GM19025 (cell line): ENCODE results near the gene EEF1AKMT2.

Experiments used
- ATAC-seq: cut with Tn5 transposase; IDR thresholded peaks from one replicate; pipeline ENCODE4 v1.9.1; 2021; ENCODE audit warnings: mild to moderate bottlenecking, low read depth, moderate library complexity; ENCODE audit not compliant: unreplicated experiment

The EEF1AKMT2 gene

DNA sequence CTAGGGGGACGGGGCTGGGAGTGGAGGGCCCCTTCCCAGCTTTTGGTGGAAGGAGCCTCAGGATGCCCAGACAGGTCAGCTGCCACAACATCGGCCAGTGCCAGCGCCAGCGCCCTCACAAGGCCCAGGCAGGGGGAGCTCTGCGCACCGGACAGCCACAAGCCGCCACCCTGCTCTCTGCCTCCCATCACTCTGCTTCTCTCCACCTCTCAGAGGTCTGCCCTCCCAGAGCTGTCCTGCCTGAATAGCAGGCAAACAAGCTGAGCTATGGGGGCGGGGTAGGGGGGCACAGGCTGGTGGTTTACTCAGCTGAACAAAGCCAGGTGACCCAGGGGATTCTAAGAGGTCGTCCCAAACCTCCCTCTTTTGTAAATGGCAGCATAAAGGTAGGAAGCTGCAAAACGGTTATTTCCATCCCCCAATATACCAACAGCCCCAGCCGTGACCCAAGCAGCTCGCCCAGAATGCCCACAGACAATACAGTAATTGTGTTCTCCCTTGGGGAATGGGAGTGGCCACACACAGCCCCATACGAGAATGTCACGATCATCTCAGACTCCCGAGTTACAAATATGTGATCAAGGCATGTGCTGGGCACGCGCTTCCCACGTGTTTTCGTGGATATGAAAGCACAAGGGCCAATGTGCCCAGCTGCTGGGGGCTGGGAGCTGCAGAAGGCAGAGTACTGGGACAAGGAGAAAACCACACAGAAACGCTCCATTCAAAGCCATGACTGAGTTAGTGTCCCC lies 67.2 kb downstream of the EEF1AKMT2 start:
- no peak for ATAC-seq

DNA sequence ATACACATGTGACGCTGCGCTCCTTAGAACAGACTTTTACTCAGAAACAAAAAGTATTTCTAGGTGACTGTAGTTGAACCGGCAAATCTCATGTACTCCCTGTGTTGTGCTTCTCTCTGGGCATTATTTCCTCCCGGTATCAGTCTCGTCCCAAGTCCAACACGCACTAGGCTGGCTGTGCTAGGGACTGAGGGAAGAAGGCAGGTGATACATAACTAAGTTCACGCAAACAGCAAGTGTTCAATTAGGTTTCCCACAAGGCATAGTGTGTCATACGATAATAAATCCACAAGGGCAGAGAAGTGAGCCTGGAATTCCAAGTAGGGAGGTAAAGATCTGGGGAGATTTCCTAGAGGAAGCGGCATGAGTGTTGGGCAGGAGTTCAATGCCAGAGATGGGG lies 67.9 kb downstream of the EEF1AKMT2 start:
- ATAC-seq, result no peak

DNA sequence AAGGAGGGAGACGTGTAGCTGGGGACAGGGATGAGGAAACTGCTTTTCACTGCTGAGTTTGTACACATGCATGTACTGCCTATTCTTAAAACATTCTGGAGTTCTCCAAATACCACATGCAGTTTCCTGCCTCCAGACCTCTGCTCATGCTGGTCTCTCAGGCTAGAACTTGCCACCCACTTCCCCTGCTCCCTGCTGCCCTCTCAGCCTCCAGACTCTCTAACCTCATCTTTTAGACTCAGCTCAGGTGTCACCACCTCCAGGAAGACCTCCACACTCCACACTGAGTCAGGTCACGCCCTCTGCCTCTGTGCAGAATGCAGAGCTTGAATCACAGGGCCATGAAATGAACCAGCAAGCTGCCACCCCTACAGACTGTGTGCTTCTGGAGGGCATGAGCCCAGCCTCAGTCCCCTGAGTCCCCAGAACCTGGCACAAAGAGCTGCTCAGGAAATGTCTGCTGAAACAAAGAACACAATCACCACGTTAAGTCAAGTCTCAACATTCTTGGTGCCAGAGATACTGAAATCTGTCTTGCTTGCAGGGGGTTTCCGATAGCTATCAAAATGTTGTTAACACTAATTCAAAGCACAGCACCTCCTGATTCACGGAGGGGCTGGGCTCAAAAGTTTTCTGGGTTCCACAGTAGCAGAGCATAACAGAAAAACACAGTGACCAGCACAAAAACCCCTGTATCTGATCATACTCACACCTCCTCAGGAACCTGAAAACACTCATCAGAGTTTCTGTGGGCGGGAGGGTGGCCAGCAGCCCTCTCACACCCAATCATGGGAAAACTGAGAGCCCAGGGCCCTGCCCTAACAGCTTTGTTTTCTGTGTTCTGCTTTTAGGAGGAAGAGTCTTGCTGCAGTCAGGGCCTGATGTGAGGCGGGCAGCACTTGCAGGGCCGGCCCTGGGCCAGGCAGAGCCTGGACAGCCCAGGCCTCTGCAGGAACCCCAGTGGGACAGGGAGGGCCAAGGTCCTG lies 68.6 kb downstream of the EEF1AKMT2 start:
- peak; percentile 71 for ATAC-seq

DNA sequence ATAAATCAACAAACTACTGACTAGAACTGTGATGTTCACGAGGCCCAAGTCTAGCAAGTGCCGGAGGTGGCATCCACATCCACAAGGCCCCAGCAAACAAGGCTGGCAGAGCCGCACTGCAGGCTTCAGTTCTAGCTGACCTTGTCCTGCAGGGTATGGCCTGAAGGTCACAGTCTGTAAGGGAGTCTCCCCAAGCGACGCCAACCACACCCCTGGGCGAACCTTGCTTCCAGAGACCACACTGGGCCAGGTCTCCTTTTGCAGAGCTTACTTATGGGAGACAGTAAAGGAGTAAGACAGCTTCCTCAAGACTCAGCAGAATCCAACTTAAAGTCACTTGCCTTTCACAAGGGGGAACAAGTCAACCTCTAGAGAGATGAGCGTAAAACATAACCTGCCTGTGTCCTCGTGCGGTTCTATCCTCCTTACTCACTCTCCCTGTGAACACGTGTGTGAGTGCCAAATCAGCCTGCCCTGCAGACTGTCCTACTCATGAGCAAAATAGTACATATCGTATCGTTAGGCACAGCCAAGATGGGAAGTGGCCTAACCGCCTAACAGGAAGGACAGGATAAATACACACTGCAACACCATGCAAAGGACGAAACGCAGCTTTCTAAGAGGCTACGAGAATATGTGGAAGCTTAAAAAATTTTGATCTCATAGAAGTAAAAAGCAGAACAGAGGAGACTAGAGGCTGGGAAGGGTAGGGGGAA lies 70.2 kb downstream of the EEF1AKMT2 start:
- no peak for ATAC-seq

DNA sequence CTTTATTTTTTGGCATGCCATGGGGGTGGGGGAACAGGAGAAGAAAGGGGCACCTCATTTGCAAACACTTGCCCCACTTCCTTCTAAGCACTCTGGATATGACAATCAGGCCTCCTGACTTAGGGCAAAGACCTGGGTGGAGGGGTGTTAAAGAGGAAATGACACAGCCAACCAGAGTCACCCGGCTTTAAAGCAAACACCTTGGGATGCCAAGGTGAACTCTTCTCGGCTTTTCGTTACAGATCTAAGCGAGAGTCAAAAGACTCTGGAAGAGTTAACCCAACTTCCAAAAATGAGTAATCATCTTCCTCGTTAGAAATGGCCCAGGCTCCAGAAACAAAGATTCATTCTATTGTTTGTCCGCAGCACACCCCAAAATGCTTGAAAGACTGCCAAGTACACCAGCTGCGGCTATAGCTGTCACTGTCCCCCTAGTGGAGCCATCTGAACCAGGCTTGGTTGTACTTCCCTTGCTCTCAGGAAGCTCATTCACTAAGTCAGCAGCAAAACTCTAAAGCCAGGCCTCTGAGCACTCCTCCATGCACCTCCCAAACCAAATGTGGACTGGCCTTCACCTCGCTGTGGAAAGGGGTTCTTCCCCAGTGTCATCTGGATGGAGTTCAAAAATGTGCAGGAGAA lies 72.4 kb downstream of the EEF1AKMT2 start:
- peak; percentile 29 for ATAC-seq

- peak; percentile 56 for ATAC-seq
Measured at GRCh38 chr10:124717911-124718741, 73.6 kb downstream of the EEF1AKMT2 start.

- ATAC-seq, result no peak
Measured at GRCh38 chr10:124717041-124717757, 74.5 kb downstream of the EEF1AKMT2 start.

DNA sequence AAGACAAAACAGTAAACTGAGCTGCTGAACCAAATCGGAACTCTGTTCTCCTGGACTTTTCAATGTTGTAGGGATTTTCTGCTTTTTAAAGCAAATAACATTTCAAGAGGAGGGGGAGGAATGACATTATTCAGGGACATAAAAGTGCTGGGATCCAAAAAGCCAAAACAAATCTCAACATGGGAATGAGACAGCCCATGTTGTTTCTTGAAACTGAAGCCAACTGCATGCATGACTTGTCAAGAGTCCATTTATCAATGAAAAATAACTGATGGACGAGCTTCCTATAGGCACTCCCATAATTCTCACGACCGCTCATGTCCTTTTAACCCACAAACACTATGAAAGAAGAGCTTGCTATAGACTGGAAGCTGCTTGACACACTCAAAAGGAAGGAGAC lies 75.3 kb downstream of the EEF1AKMT2 start:
- ATAC-seq, result no peak

DNA sequence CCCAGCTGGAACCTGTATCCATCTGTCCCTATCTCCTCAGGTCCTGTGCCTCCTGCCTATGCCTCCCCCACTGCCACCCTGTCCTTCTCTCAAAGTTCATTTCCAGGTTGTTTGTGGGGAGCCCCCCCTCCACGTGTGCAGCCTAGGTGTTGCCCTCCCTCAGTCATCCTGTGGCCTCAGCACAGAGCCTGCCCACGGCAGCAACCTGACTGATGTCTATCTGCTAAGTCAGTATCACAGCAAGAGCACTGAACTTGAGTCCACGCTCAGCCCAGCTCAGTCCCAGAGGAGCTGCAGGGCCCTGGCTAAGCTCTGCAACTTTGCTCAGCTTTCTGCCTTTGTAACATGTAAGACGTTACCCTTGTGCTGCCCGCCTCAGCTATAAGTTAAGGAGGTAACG lies 76.2 kb downstream of the EEF1AKMT2 start:
- no peak for ATAC-seq

- no peak for ATAC-seq
Measured at GRCh38 chr10:124713679-124714255, 77.9 kb downstream of the EEF1AKMT2 start.

DNA sequence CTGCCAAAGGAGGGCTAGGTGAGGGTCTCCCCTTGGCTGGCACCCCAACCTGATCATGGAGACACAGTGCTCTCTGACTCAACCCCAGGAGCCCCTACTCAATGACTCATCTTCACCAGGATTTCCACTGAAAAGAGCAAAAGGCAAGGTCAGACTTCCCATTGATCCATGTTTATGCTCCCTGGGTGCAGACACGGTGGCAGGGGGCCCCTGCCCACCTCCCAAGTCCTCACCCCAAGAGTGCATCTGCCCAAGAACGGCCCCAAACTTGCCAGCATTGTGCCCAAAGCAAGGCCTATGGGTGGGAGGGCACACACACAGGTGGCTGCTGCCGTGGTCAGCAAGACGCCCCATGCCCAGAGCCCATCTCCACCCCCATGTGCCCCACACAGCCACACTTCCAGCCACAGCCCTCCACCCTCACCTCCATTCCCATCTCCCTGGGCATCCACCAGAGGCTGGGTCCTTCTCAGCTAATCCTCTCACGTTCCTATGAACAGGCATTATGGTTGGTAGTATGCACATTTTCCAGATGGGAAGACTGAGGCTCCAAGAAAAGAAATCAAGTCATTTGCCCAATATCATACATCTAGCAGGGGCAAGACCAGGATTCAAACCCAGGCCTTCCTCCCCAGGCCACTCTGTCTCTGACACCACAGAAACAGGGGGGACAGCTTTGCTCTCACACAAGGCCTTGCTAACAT lies 78.8 kb downstream of the EEF1AKMT2 start:
- ATAC-seq, result no peak

- no peak for ATAC-seq
Measured at GRCh38 chr10:124711145-124711544, 80.5 kb downstream of the EEF1AKMT2 start.

GRCh38 chr10:124710266-124710881 lies 81.3 kb downstream of the EEF1AKMT2 start:
- no peak for ATAC-seq

GRCh38 chr10:124709861-124710260 lies 81.8 kb downstream of the EEF1AKMT2 start:
- no peak for ATAC-seq

- ATAC-seq, result no peak
Measured at GRCh38 chr10:124708922-124709520, 82.7 kb downstream of the EEF1AKMT2 start.

GRCh38 chr10:124708246-124708779 lies 83.4 kb downstream of the EEF1AKMT2 start:
- ATAC-seq, result no peak
